Endothelial cell of umbilical vein (primary cell): Measurements from ENCODE around the gene RBM44. TPM values are rescaled to one million over a fixed set of nuclear protein-coding genes. Genes with fewer than 3 reads are reported as not detected.

Experiments used
- BruUV-seq: library from RNA; stranded (reverse); fragments of 400-500 nt; replicated peaks from 2 replicates; lab custom pipeline; 2021; lab: Mats Ljungman, UMichigan
- CTCF ChIA-PET: fragments of 300-600, 350-600 bp; sonication (Branson Sonifier 250); formaldehyde crosslinking; loops from one replicate; lab custom pipeline; 2021; ENCODE audit warnings: antibody characterized with exemption, inconsistent platforms; lab: Charles Lee
- POLR2A ChIA-PET: fragments of 300-600, 350-600 bp; sonication (Branson Sonifier 250); formaldehyde crosslinking; loops from one replicate; lab custom pipeline; 2021; ENCODE audit warnings: antibody characterized with exemption, inconsistent platforms; lab: Charles Lee
- DNase-seq: peaks from one replicate; pipeline ENCODE4 v3.0.0-alpha.2; 2011; ENCODE audit warnings: low read depth, low spot score
- FAIRE-seq: peaks from 2 replicates; lab custom pipeline; 2011; peaks lifted over from hg19 to GRCh38; lab: Jason Lieb, UNC
- H2AFZ ChIP-seq: 2 replicates; pipeline ENCODE4 v1.6.0; 2012; ENCODE audit warnings: low read depth, low read length, control low read depth, inconsistent platforms
- H3K27ac ChIP-seq: 2 replicates; pipeline ENCODE4 v1.5.1; 2011; ENCODE audit warnings: low read depth, mild to moderate bottlenecking, control low read depth, low read length, moderate library complexity; ENCODE audit not compliant: insufficient read depth
- H3K27me3 ChIP-seq, 2 experiments: 2 replicates each; pipeline versions ENCODE4 v1.6.0 to v1.6.1; 2011; ENCODE audit warnings: low read length in 2 of 2, mixed read lengths in 1 of 2; ENCODE audit not compliant: control insufficient read depth in 2 of 2, insufficient read depth in 2 of 2
- H3K36me3 ChIP-seq, 2 experiments: 2 replicates in 1 of 2; 3 replicates in 1 of 2; pipeline ENCODE4 v1.5.1; 2011; ENCODE audit warnings: low read length in 2 of 2, mild to moderate bottlenecking in 1 of 2, moderate library complexity in 1 of 2; ENCODE audit not compliant: control insufficient read depth in 2 of 2, insufficient read depth in 2 of 2; ENCODE audit errors: extremely low read depth in 1 of 2
- H3K4me1 ChIP-seq: 3 replicates; pipeline ENCODE4 v1.5.1; 2011; ENCODE audit warnings: mild to moderate bottlenecking, low read length; ENCODE audit not compliant: control insufficient read depth, insufficient read depth; ENCODE audit errors: extremely low read depth
- H3K4me2 ChIP-seq: 2 replicates; pipeline ENCODE4 v1.6.1; 2011; ENCODE audit warnings: low read length, control low read depth, mixed read lengths; ENCODE audit not compliant: insufficient read depth
- H3K4me3 ChIP-seq, 3 experiments: fragments of 200-600 bp in 1 of 3; sonication (generic), shearing (Covaris generic) in 1 of 3; replicated peaks in 1 of 3; 2 replicates each; pipeline ENCODE4 v1.5.1; 2011 to 2016; ENCODE audit warnings: control low read depth in 3 of 3, low read length in 3 of 3, mild to moderate bottlenecking in 2 of 3, inconsistent platforms in 1 of 3, low read depth in 1 of 3, moderate library complexity in 1 of 3; ENCODE audit not compliant: insufficient read depth in 1 of 3
- H3K79me2 ChIP-seq: 2 replicates; pipeline ENCODE4 v1.6.0; 2012; ENCODE audit warnings: low read length, inconsistent platforms; ENCODE audit not compliant: control insufficient read depth, insufficient read depth
- H3K9ac ChIP-seq: replicated peaks from 2 replicates; pipeline ENCODE3; 2011; ENCODE audit warnings: low read length, control low read depth; ENCODE audit not compliant: insufficient read depth; ENCODE audit errors: extremely low read depth
- H3K9me1 ChIP-seq: replicated peaks from 3 replicates; pipeline ENCODE4 v1.6.0; 2011; ENCODE audit warnings: mild to moderate bottlenecking, low read length; ENCODE audit not compliant: control insufficient read depth, insufficient read depth; ENCODE audit errors: extremely low read depth
- H3K9me3 ChIP-seq: replicated peaks from 2 replicates; pipeline ENCODE4 v1.5.1; 2012; ENCODE audit warnings: low read length, inconsistent platforms; ENCODE audit not compliant: control insufficient read depth, insufficient read depth
- H4K20me1 ChIP-seq: replicated peaks from 2 replicates; pipeline ENCODE3; 2011; ENCODE audit warnings: mild to moderate bottlenecking, low read length; ENCODE audit not compliant: control insufficient read depth, insufficient read depth; ENCODE audit errors: extremely low read depth
- CTCF ChIP-seq, 2 donors: IDR thresholded peaks; 1 replicate in 1 of 2; 2 replicates in 1 of 2; pipeline ENCODE4 v1.5.1; 2011; ENCODE audit warnings: low read length in 2 of 2, mild to moderate bottlenecking in 2 of 2, moderate library complexity in 2 of 2, control low read depth in 1 of 2, inconsistent platforms in 1 of 2, low read depth in 1 of 2; ENCODE audit not compliant: insufficient read depth in 1 of 2; ENCODE audit errors: extremely low read depth in 1 of 2
- EZH2 ChIP-seq: IDR thresholded peaks from 2 replicates; pipeline ENCODE4 v1.6.1; 2012; ENCODE audit warnings: borderline replicate concordance, low read depth, mild to moderate bottlenecking, moderate library complexity, low read length, inconsistent platforms; ENCODE audit not compliant: severe bottlenecking
- GATA2 ChIP-seq: IDR thresholded peaks from 2 replicates; pipeline ENCODE4 v1.7.0; 2011; ENCODE audit warnings: low read depth, mild to moderate bottlenecking, moderate library complexity, mixed read lengths, low read length; ENCODE audit not compliant: insufficient read length, insufficient read depth
- JUN ChIP-seq: IDR thresholded peaks from 2 replicates; pipeline ENCODE4 v1.6.1; 2011; ENCODE audit warnings: borderline replicate concordance, low read depth; ENCODE audit not compliant: insufficient read length, insufficient read depth
- MYC ChIP-seq: IDR thresholded peaks from one replicate; pipeline ENCODE4 v1.6.1; 2011; ENCODE audit warnings: mild to moderate bottlenecking, low read depth, low read length
- POLR2A ChIP-seq: IDR thresholded peaks from 2 replicates; pipeline ENCODE4 v1.6.1; 2012; ENCODE audit warnings: low read depth, mild to moderate bottlenecking, control low read depth, low read length
- POLR2AphosphoS5 ChIP-seq: IDR thresholded peaks from 2 replicates; pipeline ENCODE4 v1.6.1; 2012; ENCODE audit warnings: low read depth, mild to moderate bottlenecking, control low read depth, low read length, moderate library complexity; ENCODE audit not compliant: insufficient read depth
- dilution Hi-C: fragments of 300-500 bp; cut with MboI; formaldehyde crosslinking; loops from one replicate; pipeline ENCODE4 v1.15.0; 2019; ENCODE audit warnings: low sequenced_read_pairs; ENCODE audit not compliant: extremely low pct_ligation_motif_present
- intact Hi-C: fragments of 100-400 bp; cut with micrococcal nuclease; formaldehyde crosslinking; loops from one replicate; pipeline ENCODE4 v1.10.0; 2022
- polyA plus RNA-seq, 4 experiments: library from polyadenylated mRNA; depleted of rRNA in 3 of 4; stranded (reverse) in 3 of 4; unstranded in 1 of 4; fragments of >200 nt; gene quantifications; 2 replicates each; pipeline versions ENCODE4 v1.2.1 to v1.2.3, GENCODE V29; 2011 to 2012; ENCODE audit warnings: missing spikeins in 1 of 4
- small RNA-seq: library from RNA; depleted of rRNA; stranded (forward); fragments of <200 nt; gene quantifications from one replicate; pipeline ENCODE3, GENCODE V24; 2012; ENCODE audit warnings: low replicate concordance, low read depth; ENCODE audit not compliant: insufficient read depth, insufficient read length
- total RNA-seq: library from RNA; stranded (reverse); gene quantifications from 2 replicates; pipeline ENCODE4 v1.2.3, GENCODE V29; 2021

RBM44 gene
- total and polyA plus RNA-seq, 2 donors (not counting 3 experiments of a cell fraction or from before 2014, with no cell fraction given): 0.14 to 0.53 TPM

GRCh38 chr2:237889811-237890210, 91.2 kb downstream of the RBM44 start:
- no peaks in the 10 kb centered on the region for H3K79me2 ChIP-seq
- TF ChIP-seq MYC (no peak), CTCF (IDR thresholded peaks at IDR 0.05; ENCODE audit: extremely low read depth in 1 of 2, insufficient read depth in 1 of 2, low read depth in 1 of 2, low read length in 2 of 2) (no peak), GATA2 (no peak), JUN (no peak), POLR2A (no peak), POLR2AphosphoS5 (no peak), EZH2 (no peak)
- CTCF ChIA-PET: no interaction called here
- no peak overlapping the region for H3K4me2 ChIP-seq
- no peaks in the 10 kb centered on the region for H4K20me1 ChIP-seq
- no peak overlapping the region for H3K9ac ChIP-seq
- no peaks in the 10 kb centered on the region for H3K9me1 ChIP-seq
- FAIRE-seq (no peak), DNase-seq (no peak)
- H2AFZ ChIP-seq: no peak overlapping the region
- dilution Hi-C loops (no loop called here), intact Hi-C loops (no loop called here)
- H3K4me3 ChIP-seq: no peak overlapping the region
- H3K27me3 ChIP-seq: no peaks in the 10 kb centered on the region
- no peaks in the 10 kb centered on the region for H3K9me3 ChIP-seq
- peaks cover 9% of the 10 kb centered on the region for H3K4me1 ChIP-seq
- no TSS peak for BruUV-seq
- POLR2A ChIA-PET: no interaction called here
- no peaks in the 10 kb centered on the region for H3K36me3 ChIP-seq
- no peak overlapping the region for H3K27ac ChIP-seq

Small RNA genes lying within 50 kb of the gene (small RNA-seq; reads per million reads assigned to genes)
- not detected for gene RF00157

Other genes with a start within 250 kb of the RBM44 start
- not detected in 2 replicates for gene PRLH, start 232.2 kb upstream of the RBM44 start, total RNA-seq
- gene PRLH, start 232.2 kb upstream of the RBM44 start, polyA plus RNA-seq: not detected in 2 replicates
- 0.55 and 0.77 TPM in 2 replicates for gene RAB17, start 208.0 kb upstream of the RBM44 start, total RNA-seq
- gene RAB17, start 208.0 kb upstream of the RBM44 start, polyA plus RNA-seq: 0.37 and 0.41 TPM in 2 replicates
- gene LRRFIP1, start 171.2 kb upstream of the RBM44 start, total RNA-seq: 162 and 179 TPM in 2 replicates
- 29.4 and 39.2 TPM in 2 replicates for gene LRRFIP1, start 171.2 kb upstream of the RBM44 start, polyA plus RNA-seq
- not detected in 2 replicates for gene RAMP1, start 60.8 kb downstream of the RBM44 start, total RNA-seq
- gene RAMP1, start 60.8 kb downstream of the RBM44 start, polyA plus RNA-seq: 0.18 TPM in 1 of 2 replicates, not detected in the other
- 42.3 and 47.4 TPM in 2 replicates for gene UBE2F, start 168.2 kb downstream of the RBM44 start, total RNA-seq
- 31.6 and 45.6 TPM in 2 replicates for gene UBE2F, start 168.2 kb downstream of the RBM44 start, polyA plus RNA-seq